NCI-H1417 (cell line): Measurements from ENCODE around the gene PNPLA6.

Experiments used
- DNase-seq, 3 experiments: peaks; one replicate each; lab custom pipeline; 2025; lab: John Stamatoyannopoulos, UW

PNPLA6 gene

GRCh38 chr19:7600721-7601120 lies 65.2 kb downstream of the PNPLA6 start:
- DNase-seq, result no peak

DNA sequence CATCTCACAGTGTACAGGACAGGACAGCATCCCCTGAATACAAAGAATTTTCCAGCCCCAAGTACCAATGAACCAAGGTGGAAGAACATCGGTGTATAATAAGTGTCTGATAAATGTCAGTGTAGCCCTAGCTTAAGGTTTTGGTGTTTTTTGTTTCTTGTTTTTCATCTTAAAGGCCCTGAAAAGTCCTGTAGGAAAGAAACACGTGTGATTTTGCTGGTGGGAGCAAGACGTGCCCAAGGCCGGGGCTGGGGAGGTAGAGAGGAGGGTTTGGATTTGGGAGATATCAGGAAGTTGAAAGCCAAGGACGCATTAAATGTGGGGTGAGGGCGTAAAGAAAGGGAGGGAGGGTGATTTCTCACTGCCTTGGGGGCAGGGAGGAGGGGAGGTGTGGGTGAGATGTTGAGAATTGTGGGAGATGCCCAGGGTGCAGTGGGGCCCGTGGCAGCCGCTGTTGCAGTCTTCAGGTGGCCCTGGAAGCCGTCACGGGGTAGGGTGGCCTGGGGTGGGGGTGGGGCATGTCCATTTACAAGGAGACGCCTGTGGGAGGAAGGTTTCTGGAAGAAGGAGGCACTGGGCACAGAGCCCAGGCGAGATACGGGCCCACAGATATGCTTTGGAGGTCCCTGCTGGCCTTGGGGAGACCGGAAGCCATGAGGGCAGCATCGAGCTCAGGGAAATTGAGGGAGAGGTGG lies 66.9 kb downstream of the PNPLA6 start:
- DNase-seq, result no peak

GRCh38 chr19:7602935-7603497 lies 67.5 kb downstream of the PNPLA6 start:
- DNase-seq, result no peak

GRCh38 chr19:7603919-7604318 lies 68.4 kb downstream of the PNPLA6 start:
- DNase-seq, result no peak

GRCh38 chr19:7605490-7606222 lies 70.1 kb downstream of the PNPLA6 start:
- peak in 2 of 3 experiments; percentile 10 to 50 for DNase-seq

GRCh38 chr19:7606289-7606688 lies 70.8 kb downstream of the PNPLA6 start:
- no peak for DNase-seq

DNA sequence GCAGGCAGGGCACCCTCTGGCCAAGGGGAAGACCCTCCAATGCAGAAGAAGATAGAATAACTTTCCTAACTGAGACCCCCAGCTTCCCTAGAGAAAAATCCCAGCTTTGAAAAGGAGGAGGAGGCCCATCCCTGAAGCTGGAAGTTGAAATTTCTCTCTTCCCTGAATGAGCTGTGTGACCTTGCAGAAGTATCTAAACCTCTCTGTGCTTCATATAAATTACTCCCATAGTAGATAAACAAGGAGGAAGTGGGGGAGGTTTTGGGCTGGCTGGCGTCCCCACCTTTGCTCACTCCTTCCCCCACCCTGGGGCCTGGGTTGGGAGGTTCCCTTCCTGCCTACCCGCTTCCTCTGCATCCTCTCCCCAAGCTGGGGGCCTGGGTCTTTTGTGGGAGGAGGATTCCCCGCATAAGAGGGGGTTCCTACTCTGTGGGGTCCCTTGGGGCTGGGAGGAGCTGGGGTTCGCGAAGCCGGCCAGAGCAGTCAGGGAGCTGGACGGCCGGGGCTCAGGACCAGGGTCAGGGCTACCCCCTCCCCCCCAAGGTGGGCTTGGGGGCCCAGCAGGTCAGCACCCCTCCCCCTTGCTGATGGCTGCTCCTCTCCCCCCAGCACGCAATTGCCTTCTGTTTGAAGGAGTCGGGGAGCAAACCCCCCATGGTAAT lies 71.8 kb downstream of the PNPLA6 start:
- no peak for DNase-seq

- DNase-seq, result no peak
Measured at GRCh38 chr19:7607874-7608560, 72.5 kb downstream of the PNPLA6 start.

GRCh38 chr19:7610491-7611240 lies 75.1 kb downstream of the PNPLA6 start:
- no peak for DNase-seq
